Left ventricle myocardium inferior (tissue), 1 donor: ENCODE data around the gene UGT1A10. TPM values are rescaled to one million over a fixed set of nuclear protein-coding genes. Genes with fewer than 3 reads are reported as not detected.

Experiments
- DNase-seq: peaks from one replicate; pipeline ENCODE4 v3.0.0-alpha.2; 2020
- H3K27ac ChIP-seq: fragments of 200-600 bp; replicated peaks from 2 replicates; pipeline ENCODE4 v1.8.0; 2021
- H3K27me3 ChIP-seq: fragments of 200-600 bp; 2 replicates; pipeline ENCODE4 v1.8.0; 2021; ENCODE audit warnings: low read depth
- H3K36me3 ChIP-seq: fragments of 200-600 bp; 2 replicates; pipeline ENCODE4 v1.8.0; 2021
- H3K4me1 ChIP-seq: fragments of 200-600 bp; 2 replicates; pipeline ENCODE4 v1.8.0; 2021
- H3K4me3 ChIP-seq: fragments of 200-600 bp; 2 replicates; pipeline ENCODE4 v1.8.0; 2021; ENCODE audit warnings: mild to moderate bottlenecking, moderate library complexity
- H3K9me3 ChIP-seq: fragments of 200-600 bp; replicated peaks from 2 replicates; pipeline ENCODE4 v1.8.0; 2021
- CTCF ChIP-seq: fragments of 200-600 bp; IDR thresholded peaks from 2 replicates; pipeline ENCODE4 v1.8.0; 2021; ENCODE audit warnings: antibody characterized with exemption, mild to moderate bottlenecking, borderline replicate concordance
- intact Hi-C: fragments of 100-400 bp; cut with micrococcal nuclease; formaldehyde crosslinking; loops from one replicate; pipeline ENCODE4 v1.11.0; 2022
- total RNA-seq: library from RNA; stranded (reverse); fragmentation: NEBNext Ultra II Directional; extraction: Animal tissue kit (Norgen Biotek cat#: 25700); gene quantifications from one replicate; pipeline ENCODE4 v1.2.1, GENCODE V29; 2021
- donor health status: DM: no; HTN: yes; CAD: no; lungs with severe emphysema.

The UGT1A10 gene
- total RNA-seq, 1 donor from 2014 or later, result not detected

DNA sequence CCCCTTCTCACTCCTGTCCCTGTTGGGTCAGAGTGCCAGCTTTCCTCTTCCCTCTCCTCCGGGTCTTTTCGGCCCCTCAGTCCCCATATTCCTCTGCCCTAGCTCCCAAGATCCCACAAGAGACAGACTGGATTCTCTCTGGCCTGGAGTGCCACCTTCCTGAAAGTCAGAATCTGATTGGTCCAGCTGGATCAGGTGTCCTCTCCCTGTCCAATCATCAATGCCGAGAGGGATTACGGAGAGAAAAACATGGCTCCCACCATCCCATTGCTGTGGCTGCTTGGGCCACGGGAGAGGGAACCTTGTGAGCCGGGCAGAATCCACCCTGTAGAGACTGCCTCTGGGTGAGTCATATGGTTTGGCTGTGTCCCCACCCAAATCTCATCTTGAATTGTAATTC is 139.2 kb downstream of the UGT1A10 start:
- no peak for DNase-seq
- TF ChIP-seq CTCF, result no peak
- no peak overlapping the region for H3K4me3 ChIP-seq
- H3K4me1 ChIP-seq, result no peaks in the 10 kb centered on the region
- peaks cover 16% of the 10 kb centered on the region for H3K9me3 ChIP-seq
- no peak overlapping the region for H3K27ac ChIP-seq
- H3K27me3 ChIP-seq, result peaks cover 35% of the 10 kb centered on the region
- intact Hi-C loops, result no loop called here
- no peaks in the 10 kb centered on the region for H3K36me3 ChIP-seq

DNA sequence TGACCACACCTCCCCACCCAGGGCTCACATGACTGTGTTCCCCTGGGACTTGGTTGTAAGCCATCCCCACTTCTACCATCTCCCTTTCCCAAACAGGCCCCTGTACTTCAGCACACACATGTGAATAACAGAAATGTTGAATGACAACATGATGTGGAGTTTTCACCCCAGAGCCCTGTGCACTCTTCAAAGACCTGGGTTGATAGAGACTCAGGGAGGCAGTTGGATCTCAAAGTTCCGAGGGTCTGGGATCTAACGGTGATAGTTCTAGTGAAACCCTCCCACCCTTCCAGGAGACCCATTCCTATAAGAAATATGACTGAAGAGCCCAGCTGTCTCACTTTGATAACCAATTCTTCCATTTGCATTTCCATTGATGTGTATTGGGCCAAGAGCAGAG is 141.8 kb downstream of the UGT1A10 start, which contains the start of gene MROH2A:
TSS of gene MROH2A (plus strand) at position 301 of the 400 bp plus-strand sequence. CDS start 1,029 bp downstream, outside the sequence.
- Histone ChIP-seq H3K27me3 (peaks cover 27% of the 10 kb centered on the region), H3K4me3 (no peak within 1 kb of the TSS), H3K36me3 (no peaks in the 10 kb centered on the region), H3K9me3 (peaks cover 16% of the 10 kb centered on the region), H3K4me1 (no peaks in the 10 kb centered on the region), H3K27ac (no peak within 1 kb of the TSS)
- TF ChIP-seq CTCF, result no peak
- no peak for DNase-seq
- intact Hi-C loops, result no loop called here

DNA sequence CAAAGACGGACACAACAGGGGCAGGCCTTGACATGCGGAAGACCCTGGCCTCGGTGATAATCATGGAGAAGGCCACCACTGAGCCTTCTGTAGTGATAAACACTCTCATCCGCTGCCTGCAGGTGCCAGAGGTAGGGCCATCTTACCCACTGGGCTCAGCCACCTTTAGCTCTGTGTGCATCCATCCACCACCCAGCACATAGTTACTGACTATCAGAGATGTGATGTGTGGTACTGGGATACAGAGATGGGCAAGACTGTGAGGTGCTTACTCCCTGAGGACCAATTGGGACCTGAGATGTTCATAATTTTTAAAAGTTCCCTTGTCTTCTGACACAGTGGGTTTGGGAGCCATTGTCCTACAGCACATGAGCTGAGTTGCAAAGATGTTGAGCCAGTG is 143.5 kb downstream of the UGT1A10 start:
- no peak for DNase-seq
- intact Hi-C loops, result no loop called here
- no peak for TF ChIP-seq CTCF
- Histone ChIP-seq H3K27me3 (peaks cover 27% of the 10 kb centered on the region), H3K36me3 (no peaks in the 10 kb centered on the region), H3K4me1 (no peaks in the 10 kb centered on the region), H3K4me3 (no peak overlapping the region), H3K27ac (no peak overlapping the region), H3K9me3 (peaks cover 16% of the 10 kb centered on the region)

DNA sequence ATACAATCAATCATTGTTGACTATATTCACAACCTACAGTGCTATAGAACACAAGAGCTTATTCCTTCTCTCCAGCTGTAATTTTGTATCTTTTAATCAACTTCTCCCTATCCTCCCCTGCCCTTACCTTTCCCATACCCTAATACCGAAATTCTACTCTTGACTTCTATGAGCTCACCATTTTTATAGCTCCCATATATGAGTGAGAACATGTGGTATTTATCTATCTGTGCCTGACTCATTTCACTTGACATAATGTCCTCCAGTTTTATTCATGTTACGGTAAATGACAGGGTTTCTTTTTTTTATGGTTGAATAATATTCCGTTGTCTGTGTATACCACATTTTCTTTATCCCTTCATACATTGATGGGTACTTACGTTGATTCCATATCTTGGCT is 144.5 kb downstream of the UGT1A10 start:
- Histone ChIP-seq H3K9me3 (peaks cover 11% of the 10 kb centered on the region), H3K4me3 (no peak overlapping the region), H3K27ac (no peak overlapping the region), H3K4me1 (no peaks in the 10 kb centered on the region), H3K27me3 (peaks cover 35% of the 10 kb centered on the region), H3K36me3 (no peaks in the 10 kb centered on the region)
- intact Hi-C loops, result no loop called here
- no peak for TF ChIP-seq CTCF
- DNase-seq, result no peak

DNA sequence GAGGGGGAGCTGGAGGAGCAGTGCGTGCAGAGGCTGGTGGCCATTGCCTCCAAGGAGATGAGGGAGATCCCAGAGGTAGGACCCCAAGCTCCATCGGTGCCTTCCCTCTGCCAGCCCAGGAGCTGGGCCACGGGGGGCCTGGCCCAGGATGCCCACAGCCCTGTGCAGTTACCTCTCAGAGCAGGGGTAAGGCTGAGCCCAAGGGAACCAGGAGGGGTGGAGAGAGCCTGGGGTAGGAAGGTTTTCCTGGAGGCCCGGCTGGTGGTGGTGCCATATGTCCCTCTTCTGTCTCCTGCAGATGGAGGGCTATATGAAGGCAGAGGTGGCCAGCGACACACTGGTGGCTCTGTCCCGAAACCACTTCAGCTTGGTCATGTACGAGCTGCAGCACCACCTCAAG is 153.3 kb downstream of the UGT1A10 start:
- Histone ChIP-seq H3K27me3 (peaks cover 20% of the 10 kb centered on the region), H3K4me3 (no peak overlapping the region), H3K9me3 (no peaks in the 10 kb centered on the region), H3K4me1 (no peaks in the 10 kb centered on the region), H3K36me3 (no peaks in the 10 kb centered on the region), H3K27ac (no peak overlapping the region)
- intact Hi-C loops, result no loop called here
- DNase-seq, result no peak
- no peak for TF ChIP-seq CTCF
